Tibial nerve (tissue), 4 donors: ENCODE results near the gene CFAP53. TPM values are rescaled to one million over a fixed set of nuclear protein-coding genes. Genes with fewer than 3 reads are reported as not detected.

Source experiments
- DNase-seq, 2 donors: peaks; one replicate each; pipeline ENCODE4 v3.0.0-alpha.2; 2019; ENCODE audit warnings: low spot score in 2 of 2
- H3K27ac ChIP-seq, 4 donors: fragments of 200-600 bp; sonication (generic) in 3 of 4; one replicate each; pipeline ENCODE4 v1.5.1; 2017 to 2019; ENCODE audit warnings: mild to moderate bottlenecking in 1 of 4
- H3K27me3 ChIP-seq, 2 donors: fragments of 200-600 bp; sonication (generic) in 1 of 2; one replicate each; pipeline versions ENCODE4 v1.5.1 to v1.6.0; 2017 to 2019
- H3K36me3 ChIP-seq, 3 donors: fragments of 200-600 bp; sonication (generic); one replicate each; pipeline ENCODE4 v1.5.1; 2018 to 2019
- H3K4me1 ChIP-seq, 4 donors: fragments of 200-600 bp; sonication (generic) in 3 of 4; one replicate each; pipeline ENCODE4 v1.5.1; 2017 to 2019
- H3K4me3 ChIP-seq, 4 donors: fragments of 200-600 bp; sonication (generic) in 3 of 4; one replicate each; pipeline ENCODE4 v1.5.1; 2017 to 2019; ENCODE audit warnings: mild to moderate bottlenecking in 1 of 4, moderate library complexity in 1 of 4
- H3K9me3 ChIP-seq, 4 donors: fragments of 200-600 bp; sonication (generic) in 3 of 4; one replicate each; pipeline ENCODE4 v1.5.1; 2017 to 2019
- CTCF ChIP-seq, 5 experiments: fragments of 200-600 bp in 3 of 5; fragments of 450-650 bp in 2 of 5; sonication (generic) in 3 of 5; IDR thresholded peaks; one replicate each; pipeline ENCODE4 v1.5.1; 2016 to 2019; ENCODE audit warnings: antibody characterized with exemption in 5 of 5, mild to moderate bottlenecking in 3 of 5, moderate library complexity in 2 of 5
- EP300 ChIP-seq, 2 donors: sonication (generic); formaldehyde crosslinking; IDR thresholded peaks; one replicate each; pipeline ENCODE4 v1.6.1; 2017; ENCODE audit warnings: antibody characterized with exemption in 2 of 2, mild to moderate bottlenecking in 1 of 2
- POLR2A ChIP-seq, 2 donors: fragments of 450-650 bp; IDR thresholded peaks; one replicate each; pipeline ENCODE4 v1.6.1; 2017; ENCODE audit warnings: antibody characterized with exemption in 2 of 2, mild to moderate bottlenecking in 2 of 2, moderate library complexity in 2 of 2
- WGBS, 2 donors: methylation state at CpG; one replicate each; pipeline ENCODE4 v1.1.5; 2018; 5-methylcytosine and 5-hydroxymethylcytosine counted together
- total RNA-seq, 4 donors: library from RNA; depleted of rRNA; stranded (reverse); fragments of >200 nt; gene quantifications; one replicate each; pipeline ENCODE4 v1.1.0, GENCODE V29; 2016

CFAP53 gene
- total RNA-seq, 4 donors from 2014 or later = 1.5 to 1.7 (median 1.6) TPM

DNA sequence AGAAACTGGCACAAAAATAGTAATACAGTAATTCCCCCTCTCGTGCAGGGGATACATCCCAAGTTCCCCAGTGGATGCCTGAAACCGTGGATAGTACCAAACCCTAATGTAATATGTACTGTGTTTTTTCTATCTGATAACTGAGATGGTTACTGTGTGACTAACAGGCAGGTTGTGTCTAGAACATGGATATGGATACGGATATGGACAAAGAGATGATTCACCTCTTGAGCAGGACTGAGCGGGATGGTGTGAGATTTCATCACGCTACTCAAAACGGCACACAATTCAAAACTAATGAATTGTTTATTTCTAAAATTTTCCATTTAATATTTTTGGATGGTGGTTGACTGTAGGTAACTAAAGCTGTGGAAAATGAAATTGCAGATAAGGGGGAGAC lies 11.6 kb upstream of the CFAP53 start:
- no peaks in the 10 kb centered on the region for H3K9me3 ChIP-seq
- H3K27ac ChIP-seq = no peak overlapping the region
- WGBS, 2 donors = 84 to 85% methylated on average over 6 of the region's 6 CpGs
- H3K27me3 ChIP-seq = no peaks in the 10 kb centered on the region
- no peak overlapping the region for H3K4me3 ChIP-seq
- peaks cover 3 to 66% (median 39%) of the 10 kb centered on the region in 3 donors for H3K36me3 ChIP-seq
- no peak for TF ChIP-seq POLR2A (IDR thresholded peaks at IDR 0.05)
- TF ChIP-seq CTCF (IDR thresholded peaks at IDR 0.05) = no peak
- DNase-seq = no peak
- H3K4me1 ChIP-seq = peaks cover 0 to 34% (median 16%) of the 10 kb centered on the region in 4 donors

GRCh38 chr18:50276452-50276851 lies 10.2 kb upstream of the CFAP53 start:
- TF ChIP-seq EP300 (IDR thresholded peaks at IDR 0.05) = no peak
- 87 to 97% methylated on average over 4 of the region's 4 CpGs for WGBS, 2 donors
- H3K36me3 ChIP-seq = peaks cover 3 to 74% (median 52%) of the 10 kb centered on the region in 3 donors
- DNase-seq = no peak
- H3K4me1 ChIP-seq = peaks cover 0 to 22% (median 14%) of the 10 kb centered on the region in 4 donors
- H3K27ac ChIP-seq = no peak overlapping the region
- H3K27me3 ChIP-seq = no peaks in the 10 kb centered on the region
- no peak overlapping the region for H3K4me3 ChIP-seq
- H3K9me3 ChIP-seq = no peaks in the 10 kb centered on the region

DNA sequence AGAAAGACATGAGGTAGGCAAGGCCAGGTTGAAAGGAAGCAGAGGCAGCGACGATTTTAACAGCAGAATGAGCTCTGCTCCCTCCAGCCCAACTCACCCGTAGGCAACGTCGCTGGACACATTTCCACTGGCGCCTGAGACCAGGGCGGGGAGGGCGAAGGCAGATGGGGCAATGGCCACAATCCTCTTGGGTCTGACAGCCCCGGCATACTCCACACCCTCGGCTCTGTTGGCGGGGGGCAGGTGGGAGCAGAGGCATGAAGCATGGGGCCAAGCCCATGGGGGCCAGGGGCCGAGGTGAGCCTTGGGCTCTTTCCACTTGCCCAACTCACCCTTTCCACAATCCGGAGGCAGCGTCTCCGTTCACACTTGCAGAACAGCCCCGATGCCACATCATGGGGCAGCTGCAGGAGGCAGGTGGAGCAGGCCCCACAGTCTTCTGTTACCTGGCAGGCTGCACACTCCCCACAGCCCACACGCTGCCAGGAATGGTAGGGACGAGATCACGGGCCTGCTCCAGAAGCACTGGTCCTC lies 9.3 kb upstream of the CFAP53 start:
- Histone ChIP-seq H3K27ac (no peak overlapping the region), H3K4me1 (peaks cover 0 to 19% (median 13%) of the 10 kb centered on the region in 4 donors), H3K9me3 (no peaks in the 10 kb centered on the region), H3K4me3 (no peak overlapping the region), H3K36me3 (peaks cover 7 to 82% (median 55%) of the 10 kb centered on the region in 3 donors), H3K27me3 (no peaks in the 10 kb centered on the region)
- DNase-seq = no peak
- 91 to 96% methylated on average over 19 of the region's 19 CpGs for whole genome bisulfite sequencing, 2 donors
- TF ChIP-seq EP300 (IDR thresholded peaks at IDR 0.05) = no peak
- TF ChIP-seq POLR2A (IDR thresholded peaks at IDR 0.05) = no peak
- TF ChIP-seq CTCF (IDR thresholded peaks at IDR 0.05) = no peak

DNA sequence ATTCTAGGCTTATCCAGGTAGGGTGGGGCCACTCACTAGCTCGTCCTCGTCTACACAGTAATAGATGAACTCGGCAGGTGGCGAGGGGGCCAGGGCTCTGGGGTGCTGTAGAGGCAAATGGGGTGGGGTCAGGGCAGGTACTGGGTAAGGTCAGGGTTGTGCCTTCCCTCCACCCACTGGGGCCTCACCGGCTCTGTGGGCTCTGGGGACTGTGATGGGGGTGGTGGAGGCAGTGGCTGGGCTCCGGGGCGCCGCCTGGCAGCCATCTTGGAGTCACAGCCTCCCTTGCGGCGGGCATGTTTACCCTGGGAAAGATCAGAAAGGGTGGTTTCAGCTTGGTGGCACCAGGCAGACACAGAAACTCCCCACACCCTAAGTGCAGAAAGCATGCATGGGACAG lies 8.6 kb upstream of the CFAP53 start:
- Histone ChIP-seq H3K36me3 (peaks cover 7 to 89% (median 55%) of the 10 kb centered on the region in 3 donors), H3K9me3 (no peaks in the 10 kb centered on the region), H3K27me3 (no peaks in the 10 kb centered on the region), H3K4me3 (no peak overlapping the region), H3K27ac (no peak overlapping the region), H3K4me1 (peaks cover 0 to 13% (median 7%) of the 10 kb centered on the region in 4 donors)
- TF ChIP-seq CTCF (IDR thresholded peaks at IDR 0.05) = no peak
- no peak for TF ChIP-seq EP300 (IDR thresholded peaks at IDR 0.05)
- TF ChIP-seq POLR2A (IDR thresholded peaks at IDR 0.05) = no peak
- 94 to 95% methylated on average over 4 to 10 of the region's 10 CpGs for WGBS, 2 donors
- no peak for DNase-seq

GRCh38 chr18:50274044-50274442 lies 7.7 kb upstream of the CFAP53 start:
- Histone ChIP-seq H3K4me3 (no peak overlapping the region), H3K4me1 (peaks cover 0 to 4% (median under 1%) of the 10 kb centered on the region in 4 donors), H3K27me3 (no peaks in the 10 kb centered on the region), H3K36me3 (peaks cover 7 to 95% (median 58%) of the 10 kb centered on the region in 3 donors), H3K27ac (no peak overlapping the region), H3K9me3 (no peaks in the 10 kb centered on the region)
- no peak for DNase-seq
- WGBS, 2 donors = 94 to 97% methylated on average over 17 of the region's 17 CpGs
- TF ChIP-seq POLR2A (IDR thresholded peaks at IDR 0.05) = no peak
- no peak for TF ChIP-seq CTCF (IDR thresholded peaks at IDR 0.05)
- no peak for TF ChIP-seq EP300 (IDR thresholded peaks at IDR 0.05)
